H54 (cell line): ENCODE data around the gene MTRF1L.
"Not testable (repeated sequence)": the region's sequence is repeated elsewhere in the genome, so short reads cannot be mapped to it uniquely, and the experiment has no call there.

ENCODE experiments used
- DNase-seq: peaks from one replicate; pipeline ENCODE4 v3.0.0; 2011; ENCODE audit warnings: low spot score, mixed read lengths; ENCODE audit not compliant: insufficient read length
- FAIRE-seq: peaks from 3 replicates; lab custom pipeline; 2011; peaks lifted over from hg19 to GRCh38; lab: Jason Lieb, UNC
- POLR2A ChIP-seq: IDR thresholded peaks from 2 replicates; pipeline ENCODE4 v1.6.1; 2011; ENCODE audit warnings: low read depth, mild to moderate bottlenecking, low read length

The MTRF1L gene

GRCh38 chr6:152969688-152970418, 32.7 kb downstream of the MTRF1L start:
- no peak for TF ChIP-seq POLR2A
- no peak for DNase-seq
- no peak for FAIRE-seq

GRCh38 chr6:152966168-152966894, 36.2 kb downstream of the MTRF1L start:
- FAIRE-seq, DNase-seq: not testable (repeated sequence)

GRCh38 chr6:152959333-152959732, 43.2 kb downstream of the MTRF1L start:
- FAIRE-seq = no peak
- no peak for DNase-seq
- TF ChIP-seq POLR2A = no peak

GRCh38 chr6:152957796-152958195, 44.7 kb downstream of the MTRF1L start:
- no peak for FAIRE-seq
- no peak for DNase-seq
- TF ChIP-seq POLR2A = no peak

GRCh38 chr6:152954443-152954842, 48.1 kb downstream of the MTRF1L start:
- no peak for DNase-seq
- TF ChIP-seq POLR2A = no peak
- no peak for FAIRE-seq

- no peak for DNase-seq
- no peak for TF ChIP-seq POLR2A
- FAIRE-seq = no peak
These were observed 49.5 kb downstream of the MTRF1L start for GRCh38 chr6:152952866-152953509.

- FAIRE-seq (no peak), DNase-seq (peak; percentile 5)
- TF ChIP-seq POLR2A = no peak
These were observed 50.5 kb downstream of the MTRF1L start for GRCh38 chr6:152952045-152952444.

- DNase-seq (no peak), FAIRE-seq (no peak)
- no peak for TF ChIP-seq POLR2A
These were observed 52.3 kb downstream of the MTRF1L start for GRCh38 chr6:152950240-152950639.

- FAIRE-seq = peak; percentile 61
- no peak for DNase-seq
- TF ChIP-seq POLR2A = no peak
These were observed 54.2 kb downstream of the MTRF1L start for GRCh38 chr6:152948150-152948768.

GRCh38 chr6:152946995-152947394, 55.5 kb downstream of the MTRF1L start:
- no peak for TF ChIP-seq POLR2A
- FAIRE-seq = no peak

GRCh38 chr6:152946484-152946883, 56.0 kb downstream of the MTRF1L start:
- DNase-seq (no peak), FAIRE-seq (no peak)
- TF ChIP-seq POLR2A = no peak

More at GRCh38 chr6:152946995-152947394, 55.5 kb downstream of the MTRF1L start:
- no peak for DNase-seq

GRCh38 chr6:152943260-152943897, 59.1 kb downstream of the MTRF1L start:
- DNase-seq = no peak
- FAIRE-seq = no peak
- TF ChIP-seq POLR2A = no peak

- no peak for TF ChIP-seq POLR2A
- DNase-seq (no peak), FAIRE-seq (no peak)
These were observed 60.1 kb downstream of the MTRF1L start for GRCh38 chr6:152942319-152942869.
